ENCODE results near the gene MCIDAS. TPM values are rescaled to one million over a fixed set of nuclear protein-coding genes. Genes with fewer than 3 reads are reported as not detected.

Gene MCIDAS
- not detected in 2 replicates for total RNA-seq

DNA sequence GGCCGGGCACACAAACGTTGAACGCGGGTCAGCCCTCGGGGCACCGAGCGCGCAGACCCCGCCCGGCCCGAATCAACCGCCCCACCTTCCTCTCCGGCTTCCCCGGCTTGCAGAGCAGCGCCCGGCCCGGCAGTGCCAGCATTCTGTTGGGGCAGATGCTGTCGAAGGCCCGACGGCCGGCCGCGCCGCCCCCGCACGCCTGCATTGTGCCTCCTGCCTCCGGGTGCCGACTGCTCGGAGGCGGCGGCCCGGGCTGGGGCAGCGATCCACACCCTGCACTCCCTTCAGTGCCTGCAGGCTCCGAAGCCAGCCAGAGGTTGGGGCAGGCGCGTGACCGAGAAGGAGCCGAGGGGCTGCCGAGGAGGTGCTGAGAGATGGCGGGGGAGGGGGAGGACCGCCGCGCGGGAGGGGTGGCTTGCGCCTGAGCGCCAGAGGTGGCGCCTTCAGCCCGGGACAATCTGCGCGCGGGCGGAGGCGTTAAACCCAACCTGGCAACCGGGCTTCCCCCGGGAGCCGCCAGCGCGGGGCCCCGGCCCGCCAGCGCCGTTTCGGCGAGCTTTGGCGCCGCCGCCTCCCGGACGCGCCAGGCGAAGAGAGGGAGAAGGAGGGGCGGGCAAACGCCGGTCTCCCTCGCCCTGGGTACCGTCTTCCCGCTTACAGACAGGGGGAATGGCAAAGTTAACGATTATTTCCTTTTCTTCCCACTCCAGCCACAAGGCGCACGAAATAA, at the start of gene MCIDAS:
TSS of gene MCIDAS (minus strand) at position 382 of the 730 bp plus-strand sequence. CDS start at position 205, 177 bp downstream.

DNA sequence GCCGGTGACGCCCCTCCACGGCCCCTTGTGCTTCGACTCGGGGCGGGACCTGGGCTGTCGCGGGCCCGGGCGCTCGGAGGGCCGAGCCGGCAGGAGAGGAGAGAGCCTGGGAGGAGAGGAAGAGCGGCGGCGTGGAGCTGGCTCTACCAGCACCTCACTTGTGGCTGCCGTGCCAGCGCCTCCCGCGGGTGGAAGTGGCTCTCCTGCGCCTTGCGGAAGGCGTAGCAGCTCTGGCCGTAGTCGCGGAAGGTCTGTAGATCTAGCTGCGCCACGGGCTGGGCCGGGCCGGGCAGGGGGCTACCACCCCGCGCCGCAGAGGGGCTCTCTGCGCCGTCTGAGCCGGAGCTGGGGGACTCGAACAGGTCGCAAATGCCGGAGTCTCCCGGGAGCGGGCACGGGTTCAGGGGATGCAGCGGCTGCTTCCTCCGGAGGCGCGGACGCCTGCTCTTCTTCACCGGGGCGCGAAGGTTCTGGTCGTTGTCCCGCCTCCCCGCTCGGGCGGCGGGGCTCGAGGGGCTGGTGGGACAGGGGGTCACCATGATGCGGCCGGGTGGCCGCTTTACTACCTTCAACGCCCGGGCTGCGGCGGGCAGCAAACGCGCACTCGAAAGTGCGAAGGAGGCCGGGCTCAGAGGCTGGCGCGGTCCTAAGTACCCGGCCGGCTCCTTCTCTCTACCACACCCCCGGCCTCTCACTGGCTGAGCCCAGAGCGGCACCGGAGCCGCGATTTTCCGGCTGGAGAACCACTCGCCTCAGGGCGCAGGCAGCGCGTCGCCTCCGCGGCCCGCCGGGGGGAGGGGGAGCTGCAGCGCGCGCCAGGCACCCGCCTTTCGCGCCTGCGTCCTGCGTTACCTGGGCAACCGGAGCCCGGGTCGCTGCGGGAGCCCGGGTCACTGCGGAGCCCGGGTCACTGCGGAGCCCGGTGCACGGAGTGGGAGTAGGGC, 6.1 kb upstream of the MCIDAS start, which contains the start of gene CCNO:
TSS of gene CCNO (minus strand) at position 624 of the 944 bp plus-strand sequence. CDS start at position 539, 85 bp downstream.

DNA sequence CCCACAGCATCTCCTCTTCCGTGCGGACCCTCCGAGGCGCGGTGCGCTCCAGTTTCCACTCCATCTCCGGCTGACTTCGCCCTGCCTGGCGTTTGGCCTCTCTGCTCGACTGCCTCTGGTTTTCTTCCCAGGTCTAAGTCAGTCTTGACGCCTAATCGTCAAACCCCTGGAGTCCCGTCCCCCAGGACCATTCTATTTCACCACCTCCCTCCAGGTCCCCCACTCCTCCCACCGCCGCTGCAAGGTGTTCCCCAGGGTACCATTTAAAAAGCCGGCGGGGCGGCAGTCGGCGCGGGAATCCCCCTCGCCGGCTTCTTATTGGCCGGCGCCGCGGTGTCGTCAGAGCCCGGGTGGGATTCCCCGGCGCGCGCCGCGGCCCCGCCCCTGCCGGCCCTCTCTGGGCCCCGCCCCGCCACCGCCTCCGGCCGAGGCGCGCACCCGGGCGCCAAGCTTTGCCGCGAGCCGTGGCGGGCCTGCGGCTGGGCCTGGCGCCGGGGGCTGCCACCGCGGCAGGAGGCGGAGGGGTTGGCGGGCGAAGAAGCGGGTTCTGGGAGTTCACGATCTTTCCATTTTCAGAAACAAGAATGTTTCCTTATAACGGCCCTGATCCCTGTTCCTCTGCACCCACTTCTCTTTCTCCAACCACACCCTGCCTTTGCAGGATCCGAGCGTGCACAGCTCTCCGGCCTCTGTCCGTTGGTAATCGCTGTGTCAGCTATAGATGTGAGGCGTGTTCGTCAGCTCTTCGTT, 54.0 kb downstream of the MCIDAS start, which contains the start of gene CDC20B:
TSS of gene CDC20B (minus strand) at position 241 of the 750 bp plus-strand sequence. CDS start at position 64, 177 bp downstream.

Other genes with a start within 250 kb of the MCIDAS start
- 0.16 and 42.9 TPM in 2 replicates for gene ESM1, start 241.7 kb downstream of the MCIDAS start, total RNA-seq
- not detected in 2 replicates for gene GZMK, start 203.1 kb downstream of the MCIDAS start, total RNA-seq
- gene GZMA, start 124.7 kb downstream of the MCIDAS start, total RNA-seq: not detected in 2 replicates
- gene GPX8, start 67.1 kb downstream of the MCIDAS start, total RNA-seq: 114 and 119 TPM in 2 replicates
- gene CDC20B, start 54.1 kb downstream of the MCIDAS start, total RNA-seq: under 0.01 TPM in 1 of 2 replicates, not detected in the other
- 0.65 TPM in 1 of 2 replicates, not detected in the other for gene CCNO, start 6.3 kb upstream of the MCIDAS start, total RNA-seq
- gene DHX29, start 80.4 kb upstream of the MCIDAS start, total RNA-seq: 23.0 and 27.0 TPM in 2 replicates
- 54.1 and 73.3 TPM in 2 replicates for gene MTREX, start 80.7 kb upstream of the MCIDAS start, total RNA-seq